Nephron progenitor cell (in vitro differentiated cells): ENCODE measurements around the gene LIN28B.

Experiments used
- DNase-seq: peaks from one replicate; pipeline ENCODE4 v3.0.0; 2021
- H3K27ac Mint-ChIP-seq: 2 replicates; pipeline ENCODE4 v1.8.0; 2021; ENCODE audit warnings: mild to moderate bottlenecking, moderate library complexity, mixed read lengths
- H3K27me3 Mint-ChIP-seq: 2 replicates; pipeline ENCODE4 v1.8.0; 2021; ENCODE audit warnings: mild to moderate bottlenecking, low read depth, mixed read lengths; ENCODE audit not compliant: poor library complexity
- H3K36me3 Mint-ChIP-seq: 2 replicates; pipeline ENCODE4 v1.8.0; 2021; ENCODE audit warnings: low read depth, mixed read lengths
- H3K4me1 Mint-ChIP-seq: 2 replicates; pipeline ENCODE4 v1.8.0; 2021; ENCODE audit warnings: mixed read lengths
- H3K4me3 Mint-ChIP-seq: 2 replicates; pipeline ENCODE4 v1.8.0; 2021; ENCODE audit warnings: mild to moderate bottlenecking, moderate library complexity, mixed read lengths
- H3K9me3 Mint-ChIP-seq: 2 replicates; pipeline ENCODE4 v1.8.0; 2021; ENCODE audit warnings: mild to moderate bottlenecking, moderate library complexity, mixed read lengths
- TF ChIP-seq, protein P1 (sequence below): fragments of 200-600 bp; sonication (generic); IDR thresholded peaks from 2 replicates; pipeline ENCODE4 v1.5.0; 2021; ENCODE audit warnings: antibody characterized with exemption

Gene LIN28B

GRCh38 chr6:105107207-105107606, 150.3 kb downstream of the LIN28B start:
- Mint-ChIP-seq H3K4me3 (no peak overlapping the region), H3K36me3 (peaks cover 15% of the 10 kb centered on the region), H3K27ac (no peak overlapping the region), H3K4me1 (peaks cover 5% of the 10 kb centered on the region), H3K27me3 (peaks cover 2% of the 10 kb centered on the region), H3K9me3 (no peaks in the 10 kb centered on the region)
- DNase-seq: no peak
- TF ChIP-seq, protein P1, sequence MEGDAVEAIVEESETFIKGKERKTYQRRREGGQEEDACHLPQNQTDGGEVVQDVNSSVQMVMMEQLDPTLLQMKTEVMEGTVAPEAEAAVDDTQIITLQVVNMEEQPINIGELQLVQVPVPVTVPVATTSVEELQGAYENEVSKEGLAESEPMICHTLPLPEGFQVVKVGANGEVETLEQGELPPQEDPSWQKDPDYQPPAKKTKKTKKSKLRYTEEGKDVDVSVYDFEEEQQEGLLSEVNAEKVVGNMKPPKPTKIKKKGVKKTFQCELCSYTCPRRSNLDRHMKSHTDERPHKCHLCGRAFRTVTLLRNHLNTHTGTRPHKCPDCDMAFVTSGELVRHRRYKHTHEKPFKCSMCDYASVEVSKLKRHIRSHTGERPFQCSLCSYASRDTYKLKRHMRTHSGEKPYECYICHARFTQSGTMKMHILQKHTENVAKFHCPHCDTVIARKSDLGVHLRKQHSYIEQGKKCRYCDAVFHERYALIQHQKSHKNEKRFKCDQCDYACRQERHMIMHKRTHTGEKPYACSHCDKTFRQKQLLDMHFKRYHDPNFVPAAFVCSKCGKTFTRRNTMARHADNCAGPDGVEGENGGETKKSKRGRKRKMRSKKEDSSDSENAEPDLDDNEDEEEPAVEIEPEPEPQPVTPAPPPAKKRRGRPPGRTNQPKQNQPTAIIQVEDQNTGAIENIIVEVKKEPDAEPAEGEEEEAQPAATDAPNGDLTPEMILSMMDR: no peak

- no peaks in the 10 kb centered on the region for H3K9me3 Mint-ChIP-seq
- H3K27ac Mint-ChIP-seq: no peak overlapping the region
- peaks cover 2% of the 10 kb centered on the region for H3K27me3 Mint-ChIP-seq
- H3K4me1 Mint-ChIP-seq: peaks cover 5% of the 10 kb centered on the region
- H3K36me3 Mint-ChIP-seq: peaks cover 15% of the 10 kb centered on the region
- DNase-seq: no peak
- H3K4me3 Mint-ChIP-seq: no peak overlapping the region
- TF ChIP-seq, protein P1: no peak
Measured at GRCh38 chr6:105108631-105109262, 151.8 kb downstream of the LIN28B start.

- peaks cover 10% of the 10 kb centered on the region for H3K36me3 Mint-ChIP-seq
Measured at GRCh38 chr6:105109955-105110895, 153.3 kb downstream of the LIN28B start.

DNA sequence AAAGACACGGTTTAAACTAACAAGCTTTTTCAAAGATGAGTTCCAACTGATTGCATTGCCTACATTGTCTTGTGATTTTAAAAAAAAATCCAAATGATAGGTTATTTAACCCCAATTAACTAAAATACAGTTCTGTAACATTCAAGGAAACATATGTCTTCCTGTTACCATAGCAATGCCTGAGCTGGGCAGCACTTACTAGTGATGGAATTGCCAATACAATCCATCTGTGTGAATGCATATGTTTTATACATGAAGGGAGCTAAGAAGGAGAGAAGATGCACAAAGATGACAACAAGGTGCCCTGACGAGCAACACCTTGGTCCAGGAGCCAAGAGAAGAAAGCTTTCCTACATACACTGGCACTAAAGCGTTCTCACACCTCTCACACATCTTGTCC, 154.2 kb downstream of the LIN28B start:
- H3K36me3 Mint-ChIP-seq: peaks cover 12% of the 10 kb centered on the region
- TF ChIP-seq, protein P1: no peak
- H3K9me3 Mint-ChIP-seq: no peaks in the 10 kb centered on the region
- H3K27ac Mint-ChIP-seq: no peak overlapping the region
- H3K4me1 Mint-ChIP-seq: peaks cover 7% of the 10 kb centered on the region
- no peaks in the 10 kb centered on the region for H3K27me3 Mint-ChIP-seq
- H3K4me3 Mint-ChIP-seq: no peak overlapping the region
- no peak for DNase-seq

More at GRCh38 chr6:105109955-105110895, 153.3 kb downstream of the LIN28B start:
- Mint-ChIP-seq H3K27me3 (no peaks in the 10 kb centered on the region), H3K9me3 (no peaks in the 10 kb centered on the region), H3K4me1 (peaks cover 5% of the 10 kb centered on the region), H3K27ac (no peak overlapping the region), H3K4me3 (no peak overlapping the region)
- no peak for DNase-seq
- TF ChIP-seq, protein P1: no peak

- TF ChIP-seq, protein P1: no peak
- no peak for DNase-seq
- no peak overlapping the region for H3K4me3 Mint-ChIP-seq
- peaks cover 11% of the 10 kb centered on the region for H3K4me1 Mint-ChIP-seq
- H3K27me3 Mint-ChIP-seq: no peaks in the 10 kb centered on the region
- no peaks in the 10 kb centered on the region for H3K9me3 Mint-ChIP-seq
- H3K36me3 Mint-ChIP-seq: peaks cover 15% of the 10 kb centered on the region
- no peak overlapping the region for H3K27ac Mint-ChIP-seq
Measured at GRCh38 chr6:105111871-105112270, 155.0 kb downstream of the LIN28B start.
